Measurements from ENCODE around the gene ZBTB25. TPM values are rescaled to one million over a fixed set of nuclear protein-coding genes. Genes with fewer than 3 reads are reported as not detected.

Gene ZBTB25
- total RNA-seq, 1 donor from 2014 or later: 9.4 TPM

DNA sequence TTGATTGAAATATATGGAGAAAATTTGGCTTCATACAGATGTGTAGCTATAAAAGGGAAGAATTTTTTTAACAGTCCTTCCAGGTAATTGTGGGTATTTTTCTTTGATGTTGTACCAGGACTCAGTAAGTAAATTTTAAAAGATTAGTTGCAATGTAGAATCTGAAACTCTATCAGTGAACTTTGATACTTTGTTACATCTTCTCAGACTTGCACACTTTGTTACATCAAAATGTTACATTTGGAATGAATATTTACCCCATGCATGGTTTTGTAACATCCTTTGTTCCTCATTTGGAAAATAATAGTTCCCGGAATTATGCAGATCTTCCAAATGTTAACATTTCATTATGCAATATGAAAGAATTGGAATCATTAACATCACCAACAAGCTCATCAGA, 101.7 kb downstream of the ZBTB25 start:
- Mint-ChIP-seq H3K4me1 (ENCODE audit: low read depth, unreplicated experiment) (no peaks in the 10 kb centered on the region), H3K9me3 (ENCODE audit: unreplicated experiment) (no peaks in the 10 kb centered on the region), H3K27me3 (ENCODE audit: unreplicated experiment) (no peaks in the 10 kb centered on the region), H3K27ac (ENCODE audit: unreplicated experiment) (no peak overlapping the region), H3K4me3 (ENCODE audit: unreplicated experiment) (no peak overlapping the region), H3K36me3 (ENCODE audit: unreplicated experiment) (no peaks in the 10 kb centered on the region)
- DNase-seq: no peak
- TF ChIP-seq, protein P1, sequence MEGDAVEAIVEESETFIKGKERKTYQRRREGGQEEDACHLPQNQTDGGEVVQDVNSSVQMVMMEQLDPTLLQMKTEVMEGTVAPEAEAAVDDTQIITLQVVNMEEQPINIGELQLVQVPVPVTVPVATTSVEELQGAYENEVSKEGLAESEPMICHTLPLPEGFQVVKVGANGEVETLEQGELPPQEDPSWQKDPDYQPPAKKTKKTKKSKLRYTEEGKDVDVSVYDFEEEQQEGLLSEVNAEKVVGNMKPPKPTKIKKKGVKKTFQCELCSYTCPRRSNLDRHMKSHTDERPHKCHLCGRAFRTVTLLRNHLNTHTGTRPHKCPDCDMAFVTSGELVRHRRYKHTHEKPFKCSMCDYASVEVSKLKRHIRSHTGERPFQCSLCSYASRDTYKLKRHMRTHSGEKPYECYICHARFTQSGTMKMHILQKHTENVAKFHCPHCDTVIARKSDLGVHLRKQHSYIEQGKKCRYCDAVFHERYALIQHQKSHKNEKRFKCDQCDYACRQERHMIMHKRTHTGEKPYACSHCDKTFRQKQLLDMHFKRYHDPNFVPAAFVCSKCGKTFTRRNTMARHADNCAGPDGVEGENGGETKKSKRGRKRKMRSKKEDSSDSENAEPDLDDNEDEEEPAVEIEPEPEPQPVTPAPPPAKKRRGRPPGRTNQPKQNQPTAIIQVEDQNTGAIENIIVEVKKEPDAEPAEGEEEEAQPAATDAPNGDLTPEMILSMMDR (IDR thresholded peaks at IDR 0.05; ENCODE audit: partially characterized antibody, unreplicated experiment): no peak

DNA sequence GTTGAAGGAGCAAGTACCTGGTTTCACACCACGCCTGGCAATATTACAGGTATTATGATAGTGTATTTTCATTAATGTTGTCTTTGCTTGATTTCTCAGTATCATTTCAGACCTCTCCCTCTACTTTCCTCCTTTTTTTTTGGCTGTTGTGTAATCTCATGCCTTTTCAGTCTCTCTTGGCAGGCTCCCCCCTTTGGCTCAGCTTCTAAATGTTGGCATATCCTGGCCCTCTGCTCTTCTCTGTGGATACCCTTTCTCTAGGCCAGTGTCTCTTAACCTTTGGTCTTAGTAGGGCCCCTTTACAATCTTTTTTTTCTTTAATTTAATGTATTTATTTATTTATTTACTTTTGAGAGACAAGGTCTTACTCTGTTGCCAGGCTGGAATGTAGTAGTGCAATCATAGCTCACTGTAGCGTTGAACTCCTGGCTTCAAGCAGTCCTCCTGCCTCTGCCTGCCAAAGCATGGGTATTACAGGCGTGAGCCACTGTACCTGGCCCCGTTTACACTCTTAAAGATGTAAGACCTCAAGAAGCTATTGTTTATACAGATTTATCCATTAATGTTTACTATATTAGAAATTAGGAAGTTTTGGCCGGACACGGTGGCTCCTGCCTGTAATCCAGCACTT, 102.7 kb downstream of the ZBTB25 start:
- no peaks in the 10 kb centered on the region for H3K4me1 Mint-ChIP-seq (ENCODE audit: low read depth, unreplicated experiment)
- no peaks in the 10 kb centered on the region for H3K9me3 Mint-ChIP-seq (ENCODE audit: unreplicated experiment)
- no peaks in the 10 kb centered on the region for H3K27me3 Mint-ChIP-seq (ENCODE audit: unreplicated experiment)
- H3K27ac Mint-ChIP-seq (ENCODE audit: unreplicated experiment): no peak overlapping the region
- no peak overlapping the region for H3K4me3 Mint-ChIP-seq (ENCODE audit: unreplicated experiment)
- TF ChIP-seq, protein P1 (IDR thresholded peaks at IDR 0.05; ENCODE audit: partially characterized antibody, unreplicated experiment): no peak
- no peak for DNase-seq
- no peaks in the 10 kb centered on the region for H3K36me3 Mint-ChIP-seq (ENCODE audit: unreplicated experiment)

Other genes starting within 250 kb of the ZBTB25 start
- 0.66 TPM for gene ESR2, start 209.5 kb downstream of the ZBTB25 start, total RNA-seq (ENCODE audit: unreplicated experiment)
- gene MTHFD1, start 115.5 kb downstream of the ZBTB25 start, total RNA-seq (ENCODE audit: unreplicated experiment): 33.0 TPM
- gene AKAP5, start 38.3 kb downstream of the ZBTB25 start, total RNA-seq (ENCODE audit: unreplicated experiment): 0.15 TPM
- 16.6 TPM for gene ZBTB1, start 932 bp upstream of the ZBTB25 start, total RNA-seq (ENCODE audit: unreplicated experiment)
- 23.9 TPM for gene HSPA2, start 36.9 kb upstream of the ZBTB25 start, total RNA-seq (ENCODE audit: unreplicated experiment)
- gene PPP1R36, start 46.1 kb upstream of the ZBTB25 start, total RNA-seq (ENCODE audit: unreplicated experiment): 2.4 TPM
- 10.1 TPM for gene PLEKHG3, start 200.6 kb upstream of the ZBTB25 start, total RNA-seq (ENCODE audit: unreplicated experiment)

All from glutamatergic neuron (in vitro differentiated cells).